ENCODE results near the gene TBCE. TPM values are rescaled to one million over a fixed set of nuclear protein-coding genes. Genes with fewer than 3 reads are reported as not detected.

Gene TBCE
- total RNA-seq, 1 experiment from 2014 or later, result 20.8 TPM

- peaks cover 4 to 32% of the 10 kb centered on the region in 2 experiments; a peak in 3 of 4 replicates for H3K4me1 ChIP-seq (ENCODE audit: control insufficient read depth in 1 of 2, insufficient read depth in 2 of 2, low read length in 2 of 2)
- H3K9me3 ChIP-seq (ENCODE audit: control insufficient read depth in 1 of 2, insufficient read depth in 1 of 2, low read depth in 1 of 2, low read length in 2 of 2), result no peaks in the 10 kb centered on the region
- ATAC-seq (no peak), DNase-seq (ENCODE audit: low read depth, low spot score) (no peak)
- peaks cover 77% of the 10 kb centered on the region for H3K79me2 ChIP-seq (ENCODE audit: insufficient read depth, low read length)
- POLR2A ChIA-PET, result interaction anchor here (1.6 kb wide), 1 partner anchor 14 kb away, joined by 3 read pairs; no protein-coding TSS in a partner anchor
- no peaks in the 10 kb centered on the region for H3K36me3 ChIP-seq (ENCODE audit: control insufficient read depth in 1 of 2, insufficient read depth in 2 of 2, low read length in 2 of 2)
- TF ChIP-seq EZH2phosphoT487 (IDR thresholded peaks at IDR 0.05; ENCODE audit: borderline replicate concordance), result no peak
- no peak for TF ChIP-seq SP1 (IDR thresholded peaks at IDR 0.05; ENCODE audit: low read depth)
- TF ChIP-seq CEBPB (IDR thresholded peaks at IDR 0.05; ENCODE audit: low read depth), result no peak
- TF ChIP-seq POLR2AphosphoS5 (IDR thresholded peaks at IDR 0.05; ENCODE audit: low read depth, low read length), result no peak
- no peak for TF ChIP-seq REST (IDR thresholded peaks at IDR 0.05; ENCODE audit: low read depth)
- no peak for TF ChIP-seq ELF1 (IDR thresholded peaks at IDR 0.05; ENCODE audit: borderline replicate concordance, low read depth)
- TF ChIP-seq CBX3 (IDR thresholded peaks at IDR 0.05; ENCODE audit: low read depth), result no peak
- no peak for TF ChIP-seq RAD21 (IDR thresholded peaks at IDR 0.05; ENCODE audit: low read depth)
- no peak for TF ChIP-seq ZFX (IDR thresholded peaks at IDR 0.05)
- no peak for TF ChIP-seq EGR1 (IDR thresholded peaks at IDR 0.05; ENCODE audit: low read depth)
- TF ChIP-seq CTCF (IDR thresholded peaks at IDR 0.05 in 2 of 3, conservative IDR thresholded peaks at IDR 0.05 in 1 of 3; ENCODE audit: borderline replicate concordance in 1 of 3, insufficient read depth in 1 of 3, low read depth in 2 of 3, low read length in 2 of 3), result no peak
- TF ChIP-seq POLR2A (IDR thresholded peaks at IDR 0.05; ENCODE audit: borderline replicate concordance, extremely low read depth, insufficient read depth, insufficient read length), result no peak
- TF ChIP-seq ATF3 (IDR thresholded peaks at IDR 0.05), result no peak
- intact Hi-C loops (cut with micrococcal nuclease), result no loop called here
- no peak overlapping the region for H2AFZ ChIP-seq (ENCODE audit: low read depth, low read length, poor library complexity, severe bottlenecking)
- CTCF ChIA-PET, result no interaction called here
- H3K4me2 ChIP-seq (ENCODE audit: low read length), result no peak overlapping the region; the same call in 1 of the 2 replicates
- H3K4me3 ChIP-seq (replicated peaks in 1 of 2; ENCODE audit: low read depth in 1 of 2, low read length in 2 of 2), result no peak overlapping the region
- no peak overlapping the region for H3K9ac ChIP-seq (ENCODE audit: low read length)
- H4K20me1 ChIP-seq (ENCODE audit: insufficient read depth), result peaks cover 6% of the 10 kb centered on the region; the same call in 1 of the 2 replicates
- no TSS peak for BruUV-seq (replicated peaks)
- RAD21 ChIA-PET (ENCODE audit: low non-redundant PET in 1 of 2, low total read pairs in 2 of 2, uncharacterized antibody in 2 of 2, unreplicated experiment in 2 of 2), result no interaction called here
- H3K27me3 ChIP-seq (ENCODE audit: insufficient read depth, low read length), result no peaks in the 10 kb centered on the region
- H3K27ac ChIP-seq (ENCODE audit: low read depth, low read length), result no peak overlapping the region
- H3K9me2 ChIP-seq (ENCODE audit: insufficient read depth), result no peaks in the 10 kb centered on the region
Observed at GRCh38 chr1:235500971-235501540, 133.8 kb downstream of the TBCE start.

Other genes starting within 250 kb of the TBCE start
- gene TOMM20, start 238.6 kb upstream of the TBCE start, total RNA-seq (2021; ENCODE audit: unreplicated experiment), result 184 TPM
- gene RBM34, start 206.2 kb upstream of the TBCE start, total RNA-seq (2021; ENCODE audit: unreplicated experiment), result 82.0 TPM
- 28.3 TPM for gene ARID4B, start 39.2 kb upstream of the TBCE start, total RNA-seq (2021; ENCODE audit: unreplicated experiment)
- gene GGPS1, start 38.9 kb upstream of the TBCE start, total RNA-seq (2021; ENCODE audit: unreplicated experiment), result 30.6 TPM
- 36.8 TPM for gene B3GALNT2, start 137.0 kb downstream of the TBCE start, total RNA-seq (2021; ENCODE audit: unreplicated experiment)

All from HCT116 (cell line).